Nephron progenitor cell (in vitro differentiated cells): ENCODE measurements around the gene TRIM41.

Experiments used
- DNase-seq: peaks from one replicate; pipeline ENCODE4 v3.0.0; 2021
- H3K27ac Mint-ChIP-seq: 2 replicates; pipeline ENCODE4 v1.8.0; 2021; ENCODE audit warnings: mild to moderate bottlenecking, moderate library complexity, mixed read lengths
- H3K27me3 Mint-ChIP-seq: 2 replicates; pipeline ENCODE4 v1.8.0; 2021; ENCODE audit warnings: mild to moderate bottlenecking, low read depth, mixed read lengths; ENCODE audit not compliant: poor library complexity
- H3K36me3 Mint-ChIP-seq: 2 replicates; pipeline ENCODE4 v1.8.0; 2021; ENCODE audit warnings: low read depth, mixed read lengths
- H3K4me1 Mint-ChIP-seq: 2 replicates; pipeline ENCODE4 v1.8.0; 2021; ENCODE audit warnings: mixed read lengths
- H3K4me3 Mint-ChIP-seq: 2 replicates; pipeline ENCODE4 v1.8.0; 2021; ENCODE audit warnings: mild to moderate bottlenecking, moderate library complexity, mixed read lengths
- H3K9me3 Mint-ChIP-seq: 2 replicates; pipeline ENCODE4 v1.8.0; 2021; ENCODE audit warnings: mild to moderate bottlenecking, moderate library complexity, mixed read lengths
- TF ChIP-seq, protein P1 (sequence below): fragments of 200-600 bp; sonication (generic); IDR thresholded peaks from 2 replicates; pipeline ENCODE4 v1.5.0; 2021; ENCODE audit warnings: antibody characterized with exemption

The TRIM41 gene

DNA sequence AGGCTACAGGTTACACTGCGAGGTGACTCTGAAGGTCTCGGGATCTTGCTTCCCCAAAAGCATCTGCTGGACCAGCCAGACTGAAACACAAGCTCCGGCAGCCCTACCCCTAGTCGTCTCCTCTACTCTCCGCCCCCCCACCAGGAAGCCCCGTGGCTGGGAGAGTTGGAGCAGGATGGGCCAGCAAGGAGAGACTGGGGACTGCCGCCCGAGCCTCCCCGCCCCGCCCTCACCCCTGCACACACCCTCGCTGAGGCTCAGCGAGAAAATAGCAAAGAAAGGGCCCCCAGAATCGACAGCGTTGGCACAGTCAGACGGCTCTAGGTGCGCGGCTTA, 19.3 kb upstream of the TRIM41 start:
- TF ChIP-seq, protein P1, sequence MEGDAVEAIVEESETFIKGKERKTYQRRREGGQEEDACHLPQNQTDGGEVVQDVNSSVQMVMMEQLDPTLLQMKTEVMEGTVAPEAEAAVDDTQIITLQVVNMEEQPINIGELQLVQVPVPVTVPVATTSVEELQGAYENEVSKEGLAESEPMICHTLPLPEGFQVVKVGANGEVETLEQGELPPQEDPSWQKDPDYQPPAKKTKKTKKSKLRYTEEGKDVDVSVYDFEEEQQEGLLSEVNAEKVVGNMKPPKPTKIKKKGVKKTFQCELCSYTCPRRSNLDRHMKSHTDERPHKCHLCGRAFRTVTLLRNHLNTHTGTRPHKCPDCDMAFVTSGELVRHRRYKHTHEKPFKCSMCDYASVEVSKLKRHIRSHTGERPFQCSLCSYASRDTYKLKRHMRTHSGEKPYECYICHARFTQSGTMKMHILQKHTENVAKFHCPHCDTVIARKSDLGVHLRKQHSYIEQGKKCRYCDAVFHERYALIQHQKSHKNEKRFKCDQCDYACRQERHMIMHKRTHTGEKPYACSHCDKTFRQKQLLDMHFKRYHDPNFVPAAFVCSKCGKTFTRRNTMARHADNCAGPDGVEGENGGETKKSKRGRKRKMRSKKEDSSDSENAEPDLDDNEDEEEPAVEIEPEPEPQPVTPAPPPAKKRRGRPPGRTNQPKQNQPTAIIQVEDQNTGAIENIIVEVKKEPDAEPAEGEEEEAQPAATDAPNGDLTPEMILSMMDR, result no peak
- H3K27me3 Mint-ChIP-seq, result peaks cover 93% of the 10 kb centered on the region
- peak; percentile 40 for DNase-seq
- peaks cover 20% of the 10 kb centered on the region for H3K9me3 Mint-ChIP-seq
- H3K27ac Mint-ChIP-seq, result no peak overlapping the region
- H3K4me1 Mint-ChIP-seq, result peaks cover 37% of the 10 kb centered on the region
- peak overlapping the region; percentile 85 for H3K4me3 Mint-ChIP-seq
- H3K36me3 Mint-ChIP-seq, result no peaks in the 10 kb centered on the region

DNA sequence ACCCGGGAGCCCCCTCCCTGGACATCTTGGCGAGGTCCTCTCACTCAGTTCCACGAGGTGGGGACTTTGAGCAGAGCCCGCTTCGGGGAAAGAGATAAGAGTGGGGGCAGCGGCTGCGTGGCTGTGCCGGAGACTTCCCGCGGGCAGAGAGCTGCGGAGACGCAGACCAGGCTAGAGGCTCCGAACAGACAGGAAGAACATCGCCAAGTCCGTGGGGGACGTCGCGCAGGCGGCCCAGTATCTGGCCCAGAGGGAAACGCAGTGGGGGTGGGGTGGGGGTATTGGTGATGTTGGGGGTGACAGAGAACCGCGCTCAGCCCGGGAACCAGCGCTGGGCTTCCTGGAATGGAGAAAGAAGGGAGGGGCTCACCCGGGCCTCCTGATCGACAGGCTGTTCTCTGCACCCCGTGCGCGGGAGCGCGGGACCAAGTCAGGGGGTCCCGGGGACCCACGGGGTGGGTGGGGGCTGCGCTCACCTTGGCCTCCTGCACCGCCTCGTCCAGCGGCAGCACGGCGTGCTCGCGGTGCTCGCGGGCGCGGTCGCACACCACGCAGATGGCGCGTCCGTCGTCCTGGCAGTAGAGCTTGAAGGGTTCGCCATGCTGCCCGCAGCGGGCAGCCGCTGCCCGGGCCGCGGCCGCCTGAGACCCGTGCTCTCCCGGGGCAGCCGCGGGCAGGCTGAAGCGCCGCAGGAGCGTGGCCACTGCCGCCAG, 18.8 kb upstream of the TRIM41 start:
- H3K27me3 Mint-ChIP-seq, result peaks cover 92% of the 10 kb centered on the region
- peaks cover 20% of the 10 kb centered on the region for H3K9me3 Mint-ChIP-seq
- DNase-seq, result peak; percentile 39
- H3K4me1 Mint-ChIP-seq, result peaks cover 32% of the 10 kb centered on the region
- TF ChIP-seq, protein P1, result no peak
- H3K4me3 Mint-ChIP-seq, result peak overlapping the region; percentile 85
- H3K27ac Mint-ChIP-seq, result no peak overlapping the region
- no peaks in the 10 kb centered on the region for H3K36me3 Mint-ChIP-seq

DNA sequence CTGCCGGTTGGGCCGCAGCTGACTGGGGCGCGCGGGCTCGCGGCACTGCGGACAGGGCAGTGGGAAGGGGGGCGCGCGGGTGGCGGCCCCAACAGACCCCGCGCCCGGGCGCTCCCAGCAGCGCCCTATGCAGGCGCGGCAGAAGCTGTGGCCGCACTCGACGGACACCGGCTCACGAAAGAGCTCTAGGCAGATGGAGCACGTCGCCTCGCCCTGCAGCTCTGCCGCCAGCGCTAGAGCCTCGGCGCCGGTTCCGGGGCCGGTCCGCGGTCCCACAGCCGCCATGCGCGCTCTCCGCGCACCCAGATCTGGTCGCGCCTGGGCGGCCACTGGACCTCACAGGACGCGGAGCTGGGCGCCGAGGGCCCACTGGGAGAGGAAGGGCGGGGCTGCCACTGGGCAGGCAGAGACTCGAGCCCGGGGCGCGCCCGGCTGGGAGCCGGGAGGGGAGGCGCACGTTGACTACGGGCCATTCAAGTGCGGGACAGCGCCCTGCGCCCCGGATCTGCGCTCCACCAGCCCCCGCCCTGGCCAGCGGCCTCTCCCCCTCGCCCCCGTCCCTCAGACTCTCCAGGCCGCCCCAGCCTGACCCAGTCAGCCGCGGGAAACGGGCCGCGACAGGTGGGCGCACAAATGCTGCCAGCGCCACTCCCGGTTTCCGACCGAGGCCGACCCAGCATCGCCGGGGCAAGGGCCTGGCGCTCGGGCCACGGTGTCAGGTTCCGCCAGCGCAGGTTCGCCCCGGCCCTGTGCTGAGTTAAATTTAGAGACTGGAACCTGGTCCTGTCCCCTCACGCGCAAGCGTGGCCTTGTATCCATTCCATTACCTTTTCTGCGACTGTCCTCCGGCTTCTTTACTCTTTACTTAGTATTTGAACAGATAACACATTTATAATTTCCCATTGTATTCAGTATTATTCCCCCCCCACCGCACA, 18.0 kb upstream of the TRIM41 start, which contains the start of gene TRIM7:
TRIM7 (minus strand) TSS at position 371 of the 935 bp plus-strand sequence; CDS start at position 285, 86 bp downstream.
- peak; percentile 61 for DNase-seq
- TF ChIP-seq, protein P1, result no peak
- H3K9me3 Mint-ChIP-seq, result peaks cover 20% of the 10 kb centered on the region
- peaks cover 28% of the 10 kb centered on the region for H3K4me1 Mint-ChIP-seq
- H3K27ac Mint-ChIP-seq, result no peak within 1 kb of the TSS
- no peaks in the 10 kb centered on the region for H3K36me3 Mint-ChIP-seq
- H3K4me3 Mint-ChIP-seq, result peak within 1 kb of the TSS; percentile 93
- peaks cover 87% of the 10 kb centered on the region for H3K27me3 Mint-ChIP-seq

DNA sequence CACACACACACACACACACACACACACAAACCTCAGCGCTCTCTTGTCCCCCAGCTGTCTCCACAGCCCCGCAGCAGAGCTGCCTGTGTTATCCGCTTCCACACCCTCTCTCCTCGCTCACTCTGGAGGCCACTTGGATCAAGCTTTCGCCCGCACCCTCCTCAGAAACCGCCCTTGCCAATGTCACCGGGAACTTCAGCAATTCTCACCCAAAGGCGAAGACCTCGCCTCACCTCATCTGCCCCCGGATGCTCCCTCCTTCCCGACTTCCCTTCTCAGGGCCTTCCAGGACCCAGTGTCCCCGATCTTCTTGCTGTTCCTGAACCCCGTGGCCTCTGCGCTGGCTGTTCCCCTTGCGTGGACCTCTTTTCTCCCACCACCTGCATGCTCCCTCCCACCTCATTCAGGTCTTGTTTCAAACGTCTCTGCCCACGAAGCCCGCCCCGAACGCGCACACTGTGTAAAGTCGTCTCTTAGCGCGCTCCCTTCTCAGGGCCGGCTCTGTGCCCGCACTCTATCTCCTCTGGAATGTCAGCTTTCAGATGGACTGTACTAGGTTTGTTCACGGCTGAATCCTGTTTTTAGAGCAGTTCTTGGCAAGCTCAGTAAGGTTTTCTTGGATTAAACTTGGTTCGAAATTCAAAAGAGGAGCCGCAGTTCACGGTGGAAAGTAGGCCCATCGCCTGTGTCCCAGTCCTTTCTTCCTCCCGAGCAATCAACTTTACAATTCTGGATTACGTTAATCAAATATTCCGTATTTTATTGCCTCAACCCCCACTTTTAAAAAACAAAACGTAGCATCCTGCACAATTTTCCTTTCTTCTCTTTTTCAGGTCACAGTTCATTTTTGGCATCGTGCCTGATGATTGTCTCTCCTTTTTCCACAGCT, 17.1 kb upstream of the TRIM41 start:
- Mint-ChIP-seq H3K36me3 (no peaks in the 10 kb centered on the region), H3K4me1 (peaks cover 20% of the 10 kb centered on the region), H3K9me3 (peaks cover 20% of the 10 kb centered on the region), H3K4me3 (peak overlapping the region; percentile 93), H3K27me3 (peaks cover 87% of the 10 kb centered on the region), H3K27ac (peak overlapping the region; percentile 86)
- TF ChIP-seq, protein P1, result no peak
- DNase-seq, result peak; percentile 44

DNA sequence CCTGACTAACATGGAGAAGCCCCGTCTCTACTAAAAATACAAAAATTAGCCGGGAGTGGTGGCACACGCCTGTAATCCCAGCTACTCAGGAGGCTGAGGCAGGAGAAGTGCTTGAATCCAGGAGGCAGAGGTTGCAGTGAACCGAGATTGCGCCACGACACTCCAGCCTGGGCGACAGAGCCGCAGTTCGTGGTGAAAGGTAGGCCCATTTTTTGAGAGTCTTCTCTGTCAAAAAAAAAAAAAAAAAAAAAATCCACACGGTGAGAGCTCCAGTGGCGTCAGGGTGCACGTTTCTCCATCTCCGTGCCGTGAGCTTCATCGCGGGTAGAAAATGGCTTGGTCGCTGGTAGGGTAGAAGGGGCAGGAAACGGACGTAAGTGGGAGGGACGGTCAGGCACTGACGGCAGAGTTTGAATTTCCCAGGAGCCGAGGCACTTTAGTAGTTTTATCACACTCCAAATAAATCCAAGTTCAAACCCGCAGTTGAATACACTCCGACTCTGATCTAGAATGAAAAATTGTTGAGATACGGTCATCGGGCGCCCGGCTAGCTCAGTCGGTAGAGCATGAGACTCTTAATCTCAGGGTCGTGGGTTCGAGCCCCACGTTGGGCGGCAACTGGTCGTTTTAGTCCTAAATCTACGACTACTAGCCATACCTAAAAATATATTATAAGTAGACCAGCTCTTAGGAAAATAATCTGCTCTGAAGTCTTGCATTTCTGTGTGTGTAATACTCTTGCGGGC, 15.7 kb upstream of the TRIM41 start:
- Mint-ChIP-seq H3K4me1 (peaks cover 20% of the 10 kb centered on the region), H3K27me3 (peaks cover 86% of the 10 kb centered on the region), H3K4me3 (peak overlapping the region; percentile 93), H3K9me3 (peaks cover 20% of the 10 kb centered on the region), H3K27ac (peak overlapping the region; percentile 20), H3K36me3 (no peaks in the 10 kb centered on the region)
- peak; percentile 78 for DNase-seq
- TF ChIP-seq, protein P1, result no peak
